B cell (primary cell): ENCODE measurements around the gene LAGE3. TPM values are rescaled to one million over a fixed set of nuclear protein-coding genes. Genes with fewer than 3 reads are reported as not detected.

Experiments
- ATAC-seq: fragments of 200-7000 bp; cut with Tn5 transposase; one replicate; pipeline ENCODE4 v1.10.0; 2021; ENCODE audit warnings: low read depth, mild to moderate bottlenecking, moderate number of reproducible peaks, moderate library complexity
- CTCF ChIA-PET: fragments of 350-600 bp; sonication (Branson Sonifier 250); formaldehyde crosslinking; loops from one replicate; lab custom pipeline; 2021; ENCODE audit warnings: antibody characterized with exemption, inconsistent platforms; lab: Charles Lee
- POLR2A ChIA-PET: fragments of 350-600 bp; sonication (Branson Sonifier 250); formaldehyde crosslinking; loops from one replicate; lab custom pipeline; 2021; ENCODE audit warnings: antibody characterized with exemption; lab: Charles Lee
- DNase-seq: peaks from one replicate; pipeline ENCODE4 v3.0.0; 2013
- H2AFZ ChIP-seq: 2 replicates; pipeline ENCODE4 v1.6.1; 2012; ENCODE audit warnings: mild to moderate bottlenecking, low read depth, low read length; ENCODE audit not compliant: insufficient read depth, poor library complexity, severe bottlenecking
- H3K27ac ChIP-seq, 2 donors: 1 replicate in 1 of 2; 2 replicates in 1 of 2; pipeline ENCODE4 v1.5.1; 2012 to 2013; ENCODE audit warnings: low read length in 2 of 2, mild to moderate bottlenecking in 2 of 2, moderate library complexity in 1 of 2
- H3K27me3 ChIP-seq, 4 experiments: fragments of 200-600 bp in 1 of 4; sonication (generic) in 1 of 4; replicated peaks in 1 of 4; 1 replicate in 2 of 4; 2 replicates in 2 of 4; pipeline versions ENCODE4 v1.6.1 to v1.7.0; 2013 to 2016; ENCODE audit warnings: low read length in 3 of 4, mild to moderate bottlenecking in 2 of 4, mixed read lengths in 1 of 4, moderate library complexity in 1 of 4; ENCODE audit not compliant: insufficient read depth in 4 of 4, control insufficient read depth in 3 of 4; ENCODE audit errors: control extremely low read depth in 1 of 4
- H3K36me3 ChIP-seq, 2 experiments: replicated peaks in 1 of 2; 1 replicate in 1 of 2; 2 replicates in 1 of 2; pipeline versions ENCODE4 v1.6.1 to v1.7.1; 2013; ENCODE audit warnings: low read length in 1 of 2; ENCODE audit not compliant: insufficient read depth in 2 of 2, control insufficient read depth in 1 of 2; ENCODE audit errors: control extremely low read depth in 1 of 2, extremely low read depth in 1 of 2
- H3K4me1 ChIP-seq, 2 donors: fragments of 200-600 bp in 1 of 2; sonication (generic) in 1 of 2; 1 replicate in 1 of 2; 2 replicates in 1 of 2; pipeline versions ENCODE4 v1.5.1 to v1.6.1; 2013 to 2017; ENCODE audit warnings: low read length in 2 of 2; ENCODE audit not compliant: control insufficient read depth in 2 of 2, insufficient read depth in 2 of 2
- H3K4me2 ChIP-seq: replicated peaks from 2 replicates; pipeline ENCODE3; 2012; ENCODE audit warnings: mild to moderate bottlenecking, low read depth, low read length; ENCODE audit not compliant: poor library complexity, severe bottlenecking
- H3K4me3 ChIP-seq, 5 experiments: fragments of 200-600 bp in 1 of 5; sonication (generic) in 1 of 5; 1 replicate in 3 of 5; 2 replicates in 2 of 5; pipeline versions ENCODE4 v1.5.1 to v1.7.0; 2011 to 2016; ENCODE audit warnings: low read length in 4 of 5, mild to moderate bottlenecking in 4 of 5, low read depth in 2 of 5, control low read depth in 1 of 5, moderate library complexity in 1 of 5; ENCODE audit not compliant: insufficient read depth in 1 of 5; ENCODE audit errors: control extremely low read depth in 1 of 5, extremely low read depth in 1 of 5
- H3K79me2 ChIP-seq: fragments of 200-600 bp; sonication (generic); one replicate; pipeline ENCODE4 v1.6.0; 2016; ENCODE audit warnings: low read length; ENCODE audit not compliant: control insufficient read depth, insufficient read depth
- H3K9ac ChIP-seq: fragments of 200-600 bp; sonication (generic); 2 replicates; pipeline ENCODE4 v1.6.1; 2017; ENCODE audit warnings: mild to moderate bottlenecking, low read length, moderate library complexity
- H3K9me3 ChIP-seq, 3 donors: one replicate each; pipeline versions ENCODE4 v1.6.1 to v1.7.1; 2013; ENCODE audit warnings: low read length in 2 of 3; ENCODE audit not compliant: control insufficient read depth in 2 of 3, insufficient read depth in 1 of 3; ENCODE audit errors: control extremely low read depth in 1 of 3
- H4K20me1 ChIP-seq: 2 replicates; pipeline ENCODE4 v1.6.0; 2012; ENCODE audit warnings: mild to moderate bottlenecking, low read length; ENCODE audit not compliant: insufficient read depth, control insufficient read depth, poor library complexity, severe bottlenecking
- H3K27ac Mint-ChIP-seq: one replicate; pipeline ENCODE4 v1.8.0; 2021; ENCODE audit warnings: mixed read lengths
- H3K27me3 Mint-ChIP-seq: one replicate; pipeline ENCODE4 v1.8.0; 2021; ENCODE audit warnings: mixed read lengths
- H3K4me1 Mint-ChIP-seq: one replicate; pipeline ENCODE4 v1.8.0; 2021; ENCODE audit warnings: mixed read lengths
- H3K4me3 Mint-ChIP-seq: one replicate; pipeline ENCODE4 v1.8.0; 2021; ENCODE audit warnings: mixed read lengths
- H3K9me3 Mint-ChIP-seq: one replicate; pipeline ENCODE4 v1.8.0; 2022; ENCODE audit warnings: mixed read lengths; ENCODE audit not compliant: insufficient read depth
- EZH2 ChIP-seq: IDR thresholded peaks from 2 replicates; pipeline ENCODE4 v1.6.1; 2012; ENCODE audit warnings: borderline replicate concordance, low read depth, mild to moderate bottlenecking, moderate library complexity, low read length; ENCODE audit not compliant: insufficient read depth, poor library complexity, severe bottlenecking
- WGBS: methylation state at CpG from one replicate; pipeline ENCODE4 v1.1.5; 2013; ENCODE audit warnings: missing lambda C conversion rate; ENCODE audit not compliant: insufficient coverage; 5-methylcytosine and 5-hydroxymethylcytosine counted together
- intact Hi-C: fragments of 100-400 bp; cut with micrococcal nuclease; formaldehyde crosslinking; loops from one replicate; pipeline ENCODE4 v1.10.0; 2022
- polyA plus RNA-seq: library from polyadenylated mRNA; depleted of rRNA; stranded (reverse); fragments of >200 nt; gene quantifications from 2 replicates; pipeline ENCODE4 v1.2.3, GENCODE V29; 2012
- total RNA-seq, 2 donors: library from RNA; stranded (reverse); fragments of 120-200 nt in 1 of 2; gene quantifications; 1 replicate in 1 of 2; 2 replicates in 1 of 2; pipeline versions ENCODE4 v1.2.3 to v1.2.4, GENCODE V29; 2013 to 2022
- TF ChIP-seq, protein P1 (sequence below): fragments of 200-600 bp; IDR thresholded peaks from one replicate; pipeline ENCODE4 v1.8.0; 2022; ENCODE audit warnings: antibody characterized with exemption, mild to moderate bottlenecking

The LAGE3 gene
- total and polyA plus RNA-seq, 2 donors (not counting 1 experiment from before 2014, with no cell fraction given), result 17.0 to 19.9 TPM

DNA sequence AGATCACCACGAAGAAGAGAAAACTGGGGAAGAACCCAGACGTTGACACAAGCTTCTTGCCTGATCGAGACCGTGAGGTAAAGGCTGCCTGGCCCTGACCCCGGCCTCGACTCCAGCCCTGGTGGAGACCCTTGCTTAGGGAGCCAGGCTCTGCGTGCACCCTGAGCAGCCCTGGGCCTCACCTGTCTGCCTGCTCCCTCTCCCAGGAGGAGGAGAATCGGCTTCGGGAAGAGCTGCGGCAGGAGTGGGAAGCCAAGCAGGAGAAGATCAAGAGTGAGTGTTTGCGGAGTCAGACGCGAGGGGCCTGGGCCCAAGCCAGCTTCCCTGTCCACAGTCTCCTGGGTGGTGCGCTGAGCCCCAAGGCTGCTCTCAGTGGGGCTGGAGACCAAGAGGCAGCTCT lies 30.6 kb downstream of the LAGE3 start:
- Mint-ChIP-seq H3K4me1 (peaks cover 1% of the 10 kb centered on the region), H3K9me3 (no peaks in the 10 kb centered on the region), H3K27me3 (no peaks in the 10 kb centered on the region), H3K4me3 (no peak overlapping the region), H3K27ac (no peak overlapping the region)
- H4K20me1 ChIP-seq, result no peaks in the 10 kb centered on the region
- TF ChIP-seq, protein P1, sequence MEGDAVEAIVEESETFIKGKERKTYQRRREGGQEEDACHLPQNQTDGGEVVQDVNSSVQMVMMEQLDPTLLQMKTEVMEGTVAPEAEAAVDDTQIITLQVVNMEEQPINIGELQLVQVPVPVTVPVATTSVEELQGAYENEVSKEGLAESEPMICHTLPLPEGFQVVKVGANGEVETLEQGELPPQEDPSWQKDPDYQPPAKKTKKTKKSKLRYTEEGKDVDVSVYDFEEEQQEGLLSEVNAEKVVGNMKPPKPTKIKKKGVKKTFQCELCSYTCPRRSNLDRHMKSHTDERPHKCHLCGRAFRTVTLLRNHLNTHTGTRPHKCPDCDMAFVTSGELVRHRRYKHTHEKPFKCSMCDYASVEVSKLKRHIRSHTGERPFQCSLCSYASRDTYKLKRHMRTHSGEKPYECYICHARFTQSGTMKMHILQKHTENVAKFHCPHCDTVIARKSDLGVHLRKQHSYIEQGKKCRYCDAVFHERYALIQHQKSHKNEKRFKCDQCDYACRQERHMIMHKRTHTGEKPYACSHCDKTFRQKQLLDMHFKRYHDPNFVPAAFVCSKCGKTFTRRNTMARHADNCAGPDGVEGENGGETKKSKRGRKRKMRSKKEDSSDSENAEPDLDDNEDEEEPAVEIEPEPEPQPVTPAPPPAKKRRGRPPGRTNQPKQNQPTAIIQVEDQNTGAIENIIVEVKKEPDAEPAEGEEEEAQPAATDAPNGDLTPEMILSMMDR, result no peak
- TF ChIP-seq EZH2, result no peak
- 95% methylated on average over 8 of the region's 14 CpGs for WGBS
- H2AFZ ChIP-seq, result no peak overlapping the region
- intact Hi-C loops, result no loop called here
- H3K79me2 ChIP-seq, result peaks cover 10% of the 10 kb centered on the region
- H3K9me3 ChIP-seq, result no peaks in the 10 kb centered on the region
- peaks cover 8 to 15% of the 10 kb centered on the region in 2 donors for H3K4me1 ChIP-seq
- POLR2A ChIA-PET, result no interaction called here
- H3K9ac ChIP-seq, result no peak overlapping the region
- H3K27ac ChIP-seq, result no peak overlapping the region
- DNase-seq (no peak), ATAC-seq (no peak)
- H3K27me3 ChIP-seq, result no peaks in the 10 kb centered on the region
- no peak overlapping the region for H3K4me2 ChIP-seq
- H3K36me3 ChIP-seq, result peaks cover 0 to 7% of the 10 kb centered on the region in 2 experiments
- CTCF ChIA-PET, result interaction anchor here (0.8 kb wide), 1 partner anchor 50 kb away, joined by 4 read pairs; the partner anchor contains the start of gene RPL10
- H3K4me3 ChIP-seq, result no peak overlapping the region

DNA sequence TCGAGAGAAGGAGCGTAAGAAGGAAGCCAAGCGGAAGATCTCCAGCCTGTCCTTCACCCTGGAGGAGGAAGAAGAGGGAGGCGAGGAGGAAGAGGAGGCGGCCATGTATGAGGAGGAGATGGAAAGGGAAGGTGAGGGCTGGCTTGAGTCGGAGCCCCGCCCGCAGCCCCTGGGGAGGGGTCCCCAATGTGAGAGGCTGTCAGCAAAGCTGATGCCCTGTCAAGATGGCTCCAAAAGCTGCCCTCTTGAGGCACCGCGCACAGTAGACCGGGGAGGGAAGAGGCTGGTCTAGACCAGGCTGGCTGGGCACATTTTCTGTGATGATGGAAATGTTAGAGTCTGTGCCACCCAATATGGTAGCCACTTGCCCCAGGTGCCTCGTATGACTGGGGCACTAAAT lies 32.7 kb downstream of the LAGE3 start:
- H3K36me3 ChIP-seq, result peaks cover 0 to 7% of the 10 kb centered on the region in 2 experiments
- H3K27ac Mint-ChIP-seq, result no peak overlapping the region
- H3K4me3 ChIP-seq, result no peak overlapping the region
- intact Hi-C loops, result no loop called here
- H3K9me3 Mint-ChIP-seq, result no peaks in the 10 kb centered on the region
- no peaks in the 10 kb centered on the region for H3K27me3 ChIP-seq
- ATAC-seq (no peak), DNase-seq (no peak)
- POLR2A ChIA-PET, result no interaction called here
- H3K9ac ChIP-seq, result no peak overlapping the region
- H2AFZ ChIP-seq, result no peak overlapping the region
- no peaks in the 10 kb centered on the region for H3K27me3 Mint-ChIP-seq
- H3K4me1 ChIP-seq, result peaks cover 10 to 18% of the 10 kb centered on the region in 2 donors
- no peaks in the 10 kb centered on the region for H4K20me1 ChIP-seq
- CTCF ChIA-PET, result no interaction called here
- H3K9me3 ChIP-seq, result no peaks in the 10 kb centered on the region
- peaks cover 10% of the 10 kb centered on the region for H3K79me2 ChIP-seq
- no peak overlapping the region for H3K4me3 Mint-ChIP-seq
- WGBS, result 94% methylated on average over 3 of the region's 12 CpGs
- TF ChIP-seq, protein P1, result no peak
- TF ChIP-seq EZH2, result no peak
- peaks cover 5% of the 10 kb centered on the region for H3K4me1 Mint-ChIP-seq
- H3K4me2 ChIP-seq, result no peak overlapping the region
- no peak overlapping the region for H3K27ac ChIP-seq
